ENCODE measurements around the gene PPARD.

PPARD gene

GRCh38 chr6:35342258-35343091 lies at the start of gene PPARD:
Gene PPARD, plus strand, starts transcription at chr6:35342558. Its CDS starts 68,530 bp downstream, at chr6:35411088.
- no peaks in the 10 kb centered on the region for H3K36me3 ChIP-seq (ENCODE audit: insufficient read depth, low read length)
- H3K27ac ChIP-seq (ENCODE audit: low read depth, low read length), result peak within 1 kb of the TSS; percentile 82
- peak within 1 kb of the TSS; percentile 97 for H3K4me3 ChIP-seq (ENCODE audit: low read depth in 1 of 2, low read length in 2 of 2)
- peaks cover 27% of the 10 kb centered on the region for H3K4me1 ChIP-seq (ENCODE audit: insufficient read depth, low read length)
- no peaks in the 10 kb centered on the region for H3K9me3 ChIP-seq (ENCODE audit: low read length)
- peak within 1 kb of the TSS; percentile 96 for H3K9ac ChIP-seq (ENCODE audit: low read length)
- no peaks in the 10 kb centered on the region for H3K27me3 ChIP-seq (ENCODE audit: control insufficient read depth in 1 of 2, insufficient read depth in 2 of 2, low read length in 2 of 2)

- Histone ChIP-seq H3K9ac (ENCODE audit: low read length) (no peak overlapping the region), H3K4me1 (ENCODE audit: insufficient read depth, low read length) (peaks cover 13% of the 10 kb centered on the region), H3K4me3 (ENCODE audit: low read depth in 1 of 2, low read length in 2 of 2) (no peak overlapping the region), H3K27ac (ENCODE audit: low read depth, low read length) (no peak overlapping the region), H3K27me3 (ENCODE audit: control insufficient read depth in 1 of 2, insufficient read depth in 2 of 2, low read length in 2 of 2) (no peaks in the 10 kb centered on the region), H3K36me3 (ENCODE audit: insufficient read depth, low read length) (peaks cover 55% of the 10 kb centered on the region), H3K9me3 (ENCODE audit: low read length) (no peaks in the 10 kb centered on the region)
Observed at GRCh38 chr6:35293681-35294080, 48.7 kb upstream of the PPARD start.

- Histone ChIP-seq H3K4me1 (ENCODE audit: insufficient read depth, low read length) (peaks cover 13% of the 10 kb centered on the region), H3K27me3 (ENCODE audit: control insufficient read depth in 1 of 2, insufficient read depth in 2 of 2, low read length in 2 of 2) (no peaks in the 10 kb centered on the region), H3K36me3 (ENCODE audit: insufficient read depth, low read length) (peaks cover 54% of the 10 kb centered on the region), H3K27ac (ENCODE audit: low read depth, low read length) (no peak overlapping the region), H3K4me3 (ENCODE audit: low read depth in 1 of 2, low read length in 2 of 2) (no peak overlapping the region), H3K9me3 (ENCODE audit: low read length) (no peaks in the 10 kb centered on the region), H3K9ac (ENCODE audit: low read length) (no peak overlapping the region)
Observed at GRCh38 chr6:35294308-35294945, 47.9 kb upstream of the PPARD start.

GRCh38 chr6:35295036-35295435 lies 47.3 kb upstream of the PPARD start:
- no peak overlapping the region for H3K4me3 ChIP-seq (ENCODE audit: low read depth in 1 of 2, low read length in 2 of 2)
- H3K9me3 ChIP-seq (ENCODE audit: low read length), result no peaks in the 10 kb centered on the region
- peaks cover 13% of the 10 kb centered on the region for H3K4me1 ChIP-seq (ENCODE audit: insufficient read depth, low read length)
- no peak overlapping the region for H3K27ac ChIP-seq (ENCODE audit: low read depth, low read length)
- peaks cover 48% of the 10 kb centered on the region for H3K36me3 ChIP-seq (ENCODE audit: insufficient read depth, low read length)
- H3K27me3 ChIP-seq (ENCODE audit: control insufficient read depth in 1 of 2, insufficient read depth in 2 of 2, low read length in 2 of 2), result no peaks in the 10 kb centered on the region
- H3K9ac ChIP-seq (ENCODE audit: low read length), result no peak overlapping the region

GRCh38 chr6:35295521-35296315 lies 46.6 kb upstream of the PPARD start:
- peaks cover 41% of the 10 kb centered on the region for H3K36me3 ChIP-seq (ENCODE audit: insufficient read depth, low read length)
- no peak overlapping the region for H3K27ac ChIP-seq (ENCODE audit: low read depth, low read length)
- H3K4me3 ChIP-seq (ENCODE audit: low read depth in 1 of 2, low read length in 2 of 2), result no peak overlapping the region
- H3K9ac ChIP-seq (ENCODE audit: low read length), result no peak overlapping the region
- no peaks in the 10 kb centered on the region for H3K27me3 ChIP-seq (ENCODE audit: control insufficient read depth in 1 of 2, insufficient read depth in 2 of 2, low read length in 2 of 2)
- no peaks in the 10 kb centered on the region for H3K9me3 ChIP-seq (ENCODE audit: low read length)
- H3K4me1 ChIP-seq (ENCODE audit: insufficient read depth, low read length), result peaks cover 13% of the 10 kb centered on the region

- H3K4me3 ChIP-seq (ENCODE audit: low read depth in 1 of 2, low read length in 2 of 2), result peak overlapping the region in 1 of 2 donors; percentile 53
- peaks cover 13% of the 10 kb centered on the region for H3K4me1 ChIP-seq (ENCODE audit: insufficient read depth, low read length)
- H3K27ac ChIP-seq (ENCODE audit: low read depth, low read length), result no peak overlapping the region
- no peaks in the 10 kb centered on the region for H3K9me3 ChIP-seq (ENCODE audit: low read length)
- H3K36me3 ChIP-seq (ENCODE audit: insufficient read depth, low read length), result peaks cover 29% of the 10 kb centered on the region
- H3K9ac ChIP-seq (ENCODE audit: low read length), result no peak overlapping the region
- H3K27me3 ChIP-seq (ENCODE audit: control insufficient read depth in 1 of 2, insufficient read depth in 2 of 2, low read length in 2 of 2), result no peaks in the 10 kb centered on the region
Observed at GRCh38 chr6:35296931-35297600, 45.3 kb upstream of the PPARD start.

GRCh38 chr6:35297601-35298481 lies 44.5 kb upstream of the PPARD start, which contains the start of gene DEF6:
Gene DEF6, plus strand, starts transcription at chr6:35297818. Its CDS starts 39 bp downstream, at chr6:35297857.
- no peak within 1 kb of the TSS for H3K9ac ChIP-seq (ENCODE audit: low read length)
- peaks cover 13% of the 10 kb centered on the region for H3K4me1 ChIP-seq (ENCODE audit: insufficient read depth, low read length)
- peak within 1 kb of the TSS in 1 of 2 donors; percentile 53 for H3K4me3 ChIP-seq (ENCODE audit: low read depth in 1 of 2, low read length in 2 of 2)
- H3K27ac ChIP-seq (ENCODE audit: low read depth, low read length), result peak within 1 kb of the TSS; percentile 6
- H3K36me3 ChIP-seq (ENCODE audit: insufficient read depth, low read length), result peaks cover 21% of the 10 kb centered on the region
- no peaks in the 10 kb centered on the region for H3K27me3 ChIP-seq (ENCODE audit: control insufficient read depth in 1 of 2, insufficient read depth in 2 of 2, low read length in 2 of 2)
- no peaks in the 10 kb centered on the region for H3K9me3 ChIP-seq (ENCODE audit: low read length)

GRCh38 chr6:35298625-35299140 lies 43.7 kb upstream of the PPARD start:
- Histone ChIP-seq H3K9me3 (ENCODE audit: low read length) (no peaks in the 10 kb centered on the region), H3K36me3 (ENCODE audit: insufficient read depth, low read length) (peaks cover 13% of the 10 kb centered on the region), H3K9ac (ENCODE audit: low read length) (no peak overlapping the region), H3K4me3 (ENCODE audit: low read depth in 1 of 2, low read length in 2 of 2) (peak overlapping the region in 1 of 2 donors; percentile 53), H3K27me3 (ENCODE audit: control insufficient read depth in 1 of 2, insufficient read depth in 2 of 2, low read length in 2 of 2) (no peaks in the 10 kb centered on the region), H3K27ac (ENCODE audit: low read depth, low read length) (no peak overlapping the region), H3K4me1 (ENCODE audit: insufficient read depth, low read length) (peaks cover 13% of the 10 kb centered on the region)

GRCh38 chr6:35299674-35300073 lies 42.7 kb upstream of the PPARD start:
- H3K4me3 ChIP-seq (ENCODE audit: low read depth in 1 of 2, low read length in 2 of 2), result no peak overlapping the region
- H3K9ac ChIP-seq (ENCODE audit: low read length), result no peak overlapping the region
- no peaks in the 10 kb centered on the region for H3K27me3 ChIP-seq (ENCODE audit: control insufficient read depth in 1 of 2, insufficient read depth in 2 of 2, low read length in 2 of 2)
- H3K9me3 ChIP-seq (ENCODE audit: low read length), result no peaks in the 10 kb centered on the region
- peaks cover 7% of the 10 kb centered on the region for H3K36me3 ChIP-seq (ENCODE audit: insufficient read depth, low read length)
- H3K4me1 ChIP-seq (ENCODE audit: insufficient read depth, low read length), result peaks cover 13% of the 10 kb centered on the region
- H3K27ac ChIP-seq (ENCODE audit: low read depth, low read length), result no peak overlapping the region

GRCh38 chr6:35300848-35301247 lies 41.5 kb upstream of the PPARD start:
- no peaks in the 10 kb centered on the region for H3K27me3 ChIP-seq (ENCODE audit: control insufficient read depth in 1 of 2, insufficient read depth in 2 of 2, low read length in 2 of 2)
- H3K9ac ChIP-seq (ENCODE audit: low read length), result no peak overlapping the region
- no peaks in the 10 kb centered on the region for H3K9me3 ChIP-seq (ENCODE audit: low read length)
- H3K36me3 ChIP-seq (ENCODE audit: insufficient read depth, low read length), result no peaks in the 10 kb centered on the region
- H3K4me3 ChIP-seq (ENCODE audit: low read depth in 1 of 2, low read length in 2 of 2), result no peak overlapping the region
- no peak overlapping the region for H3K27ac ChIP-seq (ENCODE audit: low read depth, low read length)
- H3K4me1 ChIP-seq (ENCODE audit: insufficient read depth, low read length), result peaks cover 13% of the 10 kb centered on the region

Data from muscle layer of colon (tissue), 2 donors.